Measurements from ENCODE around the gene ARPC4.
"Not testable (repeated sequence)": the region's sequence is repeated elsewhere in the genome, so short reads cannot be mapped to it uniquely, and the experiment has no call there.

ARPC4 gene

GRCh38 chr3:9770276-9770812 lies 22.5 kb upstream of the ARPC4 start:
- DNase-seq (ENCODE audit: low read depth, low spot score), result no peak

DNA sequence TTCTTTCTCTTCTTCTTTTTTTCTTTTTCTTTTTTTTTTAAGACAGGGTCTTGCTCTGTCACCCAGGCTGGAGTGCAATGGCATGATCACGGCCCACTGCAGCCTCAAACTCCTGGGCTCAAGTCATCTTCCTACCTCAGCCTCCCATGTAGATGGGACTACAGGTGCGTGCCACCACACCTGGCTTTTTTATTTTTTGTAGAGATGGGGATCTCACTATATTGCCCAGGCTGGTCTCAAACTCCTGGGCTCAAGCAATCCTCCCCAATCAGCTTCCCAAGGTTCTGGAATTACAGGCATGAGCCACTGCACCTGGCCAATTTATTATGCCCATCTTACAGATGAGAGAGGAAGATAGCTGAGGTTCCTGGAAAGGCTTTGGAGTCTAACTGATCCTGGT lies 21.9 kb upstream of the ARPC4 start:
- DNase-seq (ENCODE audit: low read depth, low spot score), result not testable (repeated sequence)

DNA sequence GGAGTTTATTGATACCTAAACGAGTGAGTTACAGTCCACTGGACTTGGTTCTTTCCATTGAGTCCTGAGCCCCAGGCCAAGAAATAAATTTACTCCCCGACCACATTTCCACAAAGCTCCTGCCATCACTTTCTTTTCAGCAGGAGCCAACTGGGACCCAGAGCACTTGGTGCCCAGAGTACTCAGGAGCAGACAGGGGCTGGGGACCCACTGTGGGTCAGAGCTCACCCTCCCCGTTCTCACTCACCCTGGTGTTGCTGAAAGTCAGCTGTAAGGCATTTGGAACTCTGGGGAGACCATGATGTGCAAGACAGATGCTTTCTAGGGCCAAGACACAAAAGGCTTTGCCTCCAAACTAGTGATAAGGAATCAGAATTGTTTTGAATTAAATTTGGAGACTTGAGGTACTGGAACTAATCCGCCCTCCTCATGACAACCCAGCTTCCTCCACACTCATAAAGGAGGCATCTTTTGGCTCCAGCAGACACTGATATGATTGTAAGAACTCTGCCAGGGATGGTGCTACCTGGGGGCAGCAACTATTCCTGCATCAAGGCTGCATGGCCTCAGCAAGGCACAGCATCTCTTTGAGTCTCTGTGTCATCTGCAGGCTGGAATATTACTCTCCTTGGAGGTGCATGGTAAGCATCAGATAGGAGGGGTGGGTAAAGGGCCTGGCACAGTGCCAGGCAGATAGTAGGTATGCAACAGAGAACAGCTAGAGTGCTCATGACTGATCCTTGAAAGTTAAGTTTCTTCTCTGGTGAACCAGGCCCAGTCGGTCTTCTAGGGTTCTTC lies 15.8 kb upstream of the ARPC4 start:
- no peak for DNase-seq (ENCODE audit: low read depth, low spot score)

DNA sequence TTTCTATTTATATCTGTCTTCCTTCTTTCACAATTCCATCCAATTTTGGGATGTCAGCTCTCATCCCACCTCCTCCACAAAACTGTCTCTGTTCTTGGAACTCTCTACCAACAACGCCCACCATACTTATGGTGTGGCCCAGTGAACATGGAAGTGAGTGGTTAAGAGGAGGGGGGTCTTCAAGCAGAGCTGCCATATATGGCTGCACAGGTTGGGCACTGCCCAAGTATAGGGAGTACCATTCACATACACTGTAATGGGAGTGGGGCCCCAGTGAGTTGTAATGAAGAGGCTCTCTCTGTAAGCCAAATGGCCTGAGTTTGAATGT lies 15.2 kb upstream of the ARPC4 start:
- DNase-seq (ENCODE audit: low read depth, low spot score), result no peak

DNA sequence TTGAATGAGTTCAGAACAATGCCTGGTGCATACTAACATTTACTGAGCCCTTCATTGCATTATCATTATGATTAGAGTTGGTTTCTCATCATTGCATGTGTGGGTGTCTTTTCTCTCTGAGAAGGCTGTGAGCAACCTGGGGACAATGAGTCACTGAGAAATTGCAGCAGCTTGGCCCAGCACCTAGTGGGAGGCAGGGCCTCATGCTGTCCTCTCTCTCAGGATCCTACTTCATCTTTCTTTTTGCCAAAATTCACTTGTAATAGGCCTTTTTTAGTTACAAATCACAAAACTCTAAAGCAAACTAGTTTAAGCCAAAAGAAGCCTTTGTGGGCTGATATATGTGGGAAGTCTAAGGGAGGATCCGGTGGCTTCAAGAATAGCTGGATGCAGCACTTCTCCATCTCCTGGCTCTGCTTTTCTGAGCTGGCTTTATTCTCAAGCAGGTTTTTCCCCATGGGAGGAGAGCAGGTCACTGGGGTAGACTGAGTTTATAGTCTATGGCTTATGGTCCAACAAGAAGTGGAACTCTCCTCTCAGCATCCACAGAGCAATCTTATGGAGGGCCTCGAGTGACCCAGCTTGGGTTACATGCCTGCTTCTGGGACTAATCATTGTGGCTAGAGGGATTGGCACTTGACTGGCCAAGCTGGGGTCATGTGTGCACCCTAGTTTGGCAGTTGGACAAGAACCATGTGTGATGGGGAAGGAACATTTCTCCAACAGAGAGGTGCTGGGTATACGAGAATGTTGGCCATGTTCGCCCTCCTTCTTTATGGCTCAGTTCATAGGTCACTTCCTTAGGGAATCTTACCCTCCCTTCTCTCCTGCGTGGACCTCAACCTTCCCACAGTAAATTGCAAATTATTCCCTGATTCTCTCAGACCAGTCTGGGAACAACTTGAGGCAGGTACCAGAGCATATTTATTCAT lies 14.5 kb upstream of the ARPC4 start:
- DNase-seq (ENCODE audit: low read depth, low spot score), result no peak

- DNase-seq (ENCODE audit: low read depth, low spot score), result no peak
Measured at GRCh38 chr3:9779075-9779593, 13.7 kb upstream of the ARPC4 start.

- DNase-seq (ENCODE audit: low read depth, low spot score), result no peak
Measured at GRCh38 chr3:9779721-9780457, 13.0 kb upstream of the ARPC4 start.

- no peak for DNase-seq (ENCODE audit: low read depth, low spot score)
Measured at GRCh38 chr3:9780458-9780812, 12.4 kb upstream of the ARPC4 start.

GRCh38 chr3:9780910-9781309 lies 12.0 kb upstream of the ARPC4 start:
- no peak for DNase-seq (ENCODE audit: low read depth, low spot score)

GRCh38 chr3:9781551-9781950 lies 11.3 kb upstream of the ARPC4 start:
- DNase-seq (ENCODE audit: low read depth, low spot score), result no peak

DNA sequence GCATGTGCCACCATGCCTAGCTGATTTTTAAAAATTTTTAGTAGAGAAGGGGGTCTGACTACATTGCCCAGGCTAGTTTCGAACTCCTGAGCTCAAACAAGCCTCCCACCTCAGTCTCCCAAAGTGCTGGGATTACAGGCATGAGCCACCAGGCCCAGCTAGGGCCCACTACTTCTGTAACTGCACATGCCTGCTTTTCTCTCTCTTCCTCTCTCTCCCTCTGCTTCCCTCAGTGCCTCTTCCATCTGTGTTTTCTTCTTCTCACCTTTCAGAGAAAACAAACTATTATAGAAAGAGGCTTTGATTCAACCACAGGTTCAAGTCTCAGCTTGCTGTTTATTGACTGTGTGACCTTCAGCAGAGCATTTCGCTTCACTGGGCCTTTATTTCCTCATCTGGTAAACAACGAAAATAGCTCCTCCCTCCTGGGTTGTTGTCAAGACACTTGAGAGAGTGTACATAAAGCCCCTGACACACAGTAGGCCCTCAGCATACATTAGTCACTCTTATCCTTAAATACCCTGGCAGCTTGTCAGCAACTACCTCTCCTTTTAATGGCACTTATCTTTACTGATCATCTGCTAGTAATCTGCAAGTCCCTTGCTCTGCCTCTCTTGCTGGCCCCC lies 10.8 kb upstream of the ARPC4 start:
- DNase-seq (ENCODE audit: low read depth, low spot score), result no peak

DNA sequence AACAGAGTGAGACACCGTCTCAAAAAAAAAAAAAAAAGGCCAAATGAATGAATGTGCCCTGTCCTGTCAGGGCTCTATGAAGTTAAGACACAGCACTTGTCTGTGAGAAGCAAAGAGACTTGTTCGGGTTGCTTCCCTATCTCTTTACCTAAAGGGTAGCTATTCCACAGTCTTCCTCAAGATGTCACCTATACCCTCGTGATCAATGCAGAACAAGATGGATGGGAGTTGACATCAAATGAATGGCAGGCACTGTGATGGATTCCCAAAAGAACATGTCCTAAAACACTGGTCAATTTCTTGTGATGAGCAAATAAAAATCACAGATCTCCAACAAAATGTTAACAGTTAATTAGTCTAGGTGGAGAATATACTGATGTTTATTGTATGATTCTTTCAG lies 10.1 kb upstream of the ARPC4 start:
- DNase-seq (ENCODE audit: low read depth, low spot score), result no peak

DNA sequence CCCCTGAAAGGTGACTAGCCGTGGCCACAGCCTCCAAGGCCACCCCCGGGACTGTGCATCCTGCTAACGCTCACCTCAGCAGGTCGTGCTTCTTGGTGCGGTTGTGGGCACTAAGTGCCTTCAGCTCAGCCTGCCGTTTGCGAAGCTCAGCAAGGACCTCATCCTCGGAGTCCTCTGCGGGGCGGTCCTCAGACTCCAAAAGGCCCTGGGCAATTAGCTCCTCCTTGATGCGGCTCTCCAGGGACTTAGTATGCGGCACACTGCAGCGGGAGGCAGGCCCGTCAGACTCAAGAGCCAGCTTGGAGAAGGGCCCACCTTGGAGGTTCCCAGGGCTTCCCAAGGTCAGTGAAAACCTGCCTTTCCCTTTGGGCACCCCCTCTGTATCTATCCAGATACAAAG lies 8.9 kb upstream of the ARPC4 start:
- DNase-seq (ENCODE audit: low read depth, low spot score), result peak; percentile 37

- DNase-seq (ENCODE audit: low read depth, low spot score), result no peak
Measured at GRCh38 chr3:9784965-9785364, 7.9 kb upstream of the ARPC4 start.

DNA sequence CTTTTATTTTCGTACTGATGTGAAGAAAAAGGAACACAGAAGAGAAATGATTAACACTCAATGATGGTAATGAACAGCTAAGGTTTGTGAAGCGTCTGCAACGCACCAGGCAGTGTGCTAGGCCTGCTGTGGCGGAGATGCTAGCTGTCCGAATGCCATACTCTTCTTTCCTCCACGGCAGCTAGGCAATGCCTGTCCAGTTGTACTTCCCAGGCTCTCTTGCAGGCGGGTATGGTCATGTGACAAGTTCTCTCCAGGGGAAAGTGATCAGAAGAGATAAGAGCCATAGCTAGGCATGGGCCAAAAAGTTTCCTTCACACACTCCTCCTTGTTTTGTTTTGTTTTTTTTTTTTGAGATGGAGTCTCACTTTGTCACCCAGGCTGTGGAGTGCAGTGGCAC lies 7.3 kb upstream of the ARPC4 start:
- DNase-seq (ENCODE audit: low read depth, low spot score), result no peak

DNA sequence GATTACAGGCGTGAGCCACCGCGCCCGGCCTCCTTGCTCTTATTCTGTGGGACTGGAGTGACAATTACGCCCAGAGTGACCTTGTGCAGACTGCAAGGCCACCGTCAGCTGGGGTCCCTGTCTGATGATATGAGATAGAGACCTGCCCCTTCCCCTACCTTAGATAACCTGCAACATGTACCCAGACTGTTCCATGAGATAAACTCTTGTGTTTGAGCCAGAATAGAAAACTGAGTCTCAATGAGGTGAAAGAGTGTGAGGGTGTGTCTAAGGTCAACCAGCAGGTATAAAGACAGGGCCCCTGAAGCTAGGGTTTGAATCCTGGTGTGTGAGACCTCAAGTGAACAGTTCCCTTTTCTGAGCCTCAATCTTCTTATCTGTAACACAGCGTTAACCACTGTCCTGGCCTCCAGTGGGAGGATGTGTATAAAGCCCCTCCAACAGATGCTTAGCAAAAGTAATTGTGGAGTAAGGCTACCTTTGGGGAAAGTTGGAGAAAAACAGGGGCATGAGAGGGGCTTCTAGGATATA lies 6.6 kb upstream of the ARPC4 start:
- DNase-seq (ENCODE audit: low read depth, low spot score), result no peak

DNA sequence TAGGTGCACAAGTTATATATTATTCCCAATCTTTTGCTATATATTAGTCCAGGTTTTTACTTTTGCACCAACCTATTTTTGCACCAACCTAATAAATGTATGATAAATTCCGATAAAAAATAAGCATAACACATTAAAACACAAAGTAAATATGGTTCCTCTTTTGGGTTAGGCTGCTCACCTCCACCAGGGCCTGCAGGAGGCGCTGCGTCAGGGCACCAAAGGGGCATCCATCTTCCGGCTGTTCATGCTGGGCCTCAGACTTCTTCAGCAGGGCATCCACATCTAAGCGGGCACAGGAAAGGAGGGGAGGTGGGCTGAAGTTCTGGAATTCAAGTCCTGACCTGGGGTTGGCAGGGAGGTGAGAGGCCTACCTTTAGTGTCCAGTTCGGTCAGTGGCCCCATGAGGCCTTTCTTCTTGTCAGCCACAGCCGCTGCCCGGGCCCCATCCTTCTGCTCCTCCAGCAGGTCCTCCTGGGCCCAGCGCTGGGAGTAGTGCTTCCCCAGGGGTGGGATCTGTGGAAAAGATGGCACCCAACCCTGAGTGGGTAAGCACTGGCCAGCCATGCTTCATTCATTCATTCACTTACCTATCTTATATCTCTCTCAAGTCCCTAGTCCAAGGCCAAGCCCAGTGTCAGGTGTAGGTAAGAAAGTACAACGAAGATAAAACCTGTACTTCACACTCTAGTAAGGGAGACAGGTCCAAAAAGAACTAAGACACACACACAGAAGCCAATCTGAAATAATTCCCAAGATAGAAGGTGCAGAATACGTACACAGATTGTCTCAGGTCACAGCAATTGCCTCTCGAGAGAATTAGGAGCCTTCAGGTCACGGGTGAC lies 5.8 kb upstream of the ARPC4 start:
- DNase-seq (ENCODE audit: low read depth, low spot score), result no peak

GRCh38 chr3:9787714-9788113 lies 5.2 kb upstream of the ARPC4 start:
- no peak for DNase-seq (ENCODE audit: low read depth, low spot score)

DNA sequence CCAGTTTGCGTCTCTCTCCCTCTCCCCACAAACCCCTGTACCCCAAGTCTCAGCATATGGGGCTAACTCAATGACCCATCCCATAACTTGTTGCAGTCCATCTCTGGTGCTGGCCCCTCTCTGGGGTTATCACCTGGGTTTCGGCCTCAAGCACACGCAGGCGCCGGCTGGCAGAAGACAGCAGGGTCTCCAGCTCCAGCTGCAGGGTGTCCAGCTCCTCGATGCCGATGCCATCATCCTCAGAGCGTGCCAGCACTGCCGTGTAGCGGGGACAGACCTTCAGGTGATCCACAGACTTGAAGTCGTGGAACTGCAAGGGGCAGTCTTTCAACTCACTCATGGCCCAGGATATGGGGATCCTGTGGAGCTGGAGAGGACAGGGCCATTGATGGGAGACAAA lies 1.8 kb upstream of the ARPC4 start:
- DNase-seq (ENCODE audit: low read depth, low spot score), result no peak

DNA sequence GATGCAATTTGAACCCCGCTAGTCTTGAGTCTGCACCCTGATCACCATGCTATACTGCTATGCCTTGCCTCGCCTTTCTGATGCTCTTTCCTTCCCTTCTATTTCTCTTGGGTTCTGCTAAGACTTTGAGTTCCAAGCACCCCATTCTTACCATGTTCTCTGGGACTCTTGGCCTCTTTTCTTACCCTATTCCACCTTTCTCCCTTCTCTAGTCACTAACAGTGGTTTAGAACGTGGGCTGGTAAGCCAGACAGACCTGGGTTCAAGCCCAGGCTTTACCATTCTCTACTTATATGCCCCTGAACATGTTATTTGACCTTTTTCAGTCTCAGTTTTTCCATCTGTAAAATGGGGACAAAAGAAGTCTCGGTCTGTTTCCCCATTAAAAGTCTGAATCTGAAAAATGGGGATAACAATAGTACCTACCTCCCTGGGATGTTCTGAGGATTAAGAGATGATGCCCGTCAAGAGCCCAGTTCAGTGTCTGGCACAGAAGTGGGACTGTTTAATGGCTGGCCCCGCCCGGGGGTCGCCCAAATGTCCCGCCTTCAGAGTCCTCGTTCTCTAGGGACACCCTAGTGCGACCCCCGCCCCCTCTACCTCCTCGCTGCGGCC lies 985 bp upstream of the ARPC4 start:
- no peak for DNase-seq (ENCODE audit: low read depth, low spot score)
